ENCODE measurements around the gene SLC22A1. TPM values are rescaled to one million over a fixed set of nuclear protein-coding genes. Genes with fewer than 3 reads are reported as not detected.

Gene SLC22A1
- total and polyA plus RNA-seq, 2 donors (not counting 3 experiments of a cell fraction or from before 2014, with no cell fraction given), result 0.04 TPM; not detected in 1

GRCh38 chr6:160178271-160178670 lies 56.7 kb downstream of the SLC22A1 start:
- Histone ChIP-seq H3K27ac (ENCODE audit: insufficient read depth, low read depth, low read length) (no peak overlapping the region), H4K20me1 (replicated peaks; ENCODE audit: control insufficient read depth, extremely low read depth, insufficient read depth, low read length) (no peaks in the 10 kb centered on the region), H3K9ac (replicated peaks; ENCODE audit: extremely low read depth, insufficient read depth, low read length) (no peak overlapping the region), H3K9me1 (replicated peaks; ENCODE audit: control insufficient read depth, extremely low read depth, insufficient read depth, low read length) (no peaks in the 10 kb centered on the region), H3K4me3 (replicated peaks in 1 of 3; ENCODE audit: insufficient read depth in 1 of 3, low read depth in 1 of 3, low read length in 3 of 3) (no peak overlapping the region), H3K4me1 (ENCODE audit: control insufficient read depth, extremely low read depth, insufficient read depth, low read length) (no peaks in the 10 kb centered on the region), H3K36me3 (ENCODE audit: control insufficient read depth in 2 of 2, extremely low read depth in 1 of 2, insufficient read depth in 2 of 2, low read length in 2 of 2) (no peaks in the 10 kb centered on the region), H3K4me2 (ENCODE audit: insufficient read depth, low read length) (no peak overlapping the region), H3K9me3 (replicated peaks; ENCODE audit: control insufficient read depth, insufficient read depth, low read length) (no peaks in the 10 kb centered on the region), H3K27me3 (ENCODE audit: control insufficient read depth in 2 of 2, insufficient read depth in 2 of 2, low read length in 2 of 2) (no peaks in the 10 kb centered on the region), H3K79me2 (ENCODE audit: control insufficient read depth, insufficient read depth, low read length) (no peaks in the 10 kb centered on the region), H2AFZ (ENCODE audit: low read depth, low read length) (no peak overlapping the region)
- dilution Hi-C loops (cut with MboI; ENCODE audit: extremely low pct_ligation_motif_present, low sequenced_read_pairs), result no loop called here
- POLR2A ChIA-PET, result no interaction called here
- CTCF ChIA-PET, result no interaction called here
- DNase-seq (ENCODE audit: low read depth, low spot score) (no peak), FAIRE-seq (no peak)
- TF ChIP-seq MAX (IDR thresholded peaks at IDR 0.05; ENCODE audit: insufficient read depth, insufficient read length), result no peak
- no peak for TF ChIP-seq POLR2A (IDR thresholded peaks at IDR 0.05; ENCODE audit: low read depth, low read length)
- TF ChIP-seq CTCF (IDR thresholded peaks at IDR 0.05; ENCODE audit: extremely low read depth in 1 of 2, insufficient read depth in 1 of 2, low read depth in 1 of 2, low read length in 2 of 2), result no peak
- no peak for TF ChIP-seq POLR2AphosphoS5 (IDR thresholded peaks at IDR 0.05; ENCODE audit: insufficient read depth, low read depth, low read length)
- TF ChIP-seq GATA2 (IDR thresholded peaks at IDR 0.05; ENCODE audit: insufficient read depth, insufficient read length, low read depth, low read length), result no peak
- TF ChIP-seq JUN (IDR thresholded peaks at IDR 0.05; ENCODE audit: borderline replicate concordance, insufficient read depth, insufficient read length, low read depth), result no peak
- TF ChIP-seq MYC (IDR thresholded peaks at IDR 0.05; ENCODE audit: low read depth, low read length), result no peak
- no peak for TF ChIP-seq EZH2 (IDR thresholded peaks at IDR 0.05; ENCODE audit: borderline replicate concordance, low read depth, low read length, severe bottlenecking)
- no peak for TF ChIP-seq FOS (IDR thresholded peaks at IDR 0.05; ENCODE audit: borderline replicate concordance, insufficient read depth, low read length)
- intact Hi-C loops (cut with micrococcal nuclease), result no loop called here
- no TSS peak for BruUV-seq (replicated peaks)

All from endothelial cell of umbilical vein (primary cell).